NCI-H2107 (cell line): ENCODE data around the gene FAM229A.
"Not testable (repeated sequence)": the region's sequence is repeated elsewhere in the genome, so short reads cannot be mapped to it uniquely, and the experiment has no call there.

Source experiments
- DNase-seq: peaks from one replicate; lab custom pipeline; 2025; lab: John Stamatoyannopoulos, UW

FAM229A gene, protein sequence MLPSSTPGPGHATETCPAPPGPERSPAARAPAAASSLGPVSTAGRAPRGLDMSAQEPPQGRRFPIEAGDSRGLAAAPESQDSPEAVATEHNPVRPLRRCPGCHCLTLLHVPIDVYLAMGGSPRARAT

DNA sequence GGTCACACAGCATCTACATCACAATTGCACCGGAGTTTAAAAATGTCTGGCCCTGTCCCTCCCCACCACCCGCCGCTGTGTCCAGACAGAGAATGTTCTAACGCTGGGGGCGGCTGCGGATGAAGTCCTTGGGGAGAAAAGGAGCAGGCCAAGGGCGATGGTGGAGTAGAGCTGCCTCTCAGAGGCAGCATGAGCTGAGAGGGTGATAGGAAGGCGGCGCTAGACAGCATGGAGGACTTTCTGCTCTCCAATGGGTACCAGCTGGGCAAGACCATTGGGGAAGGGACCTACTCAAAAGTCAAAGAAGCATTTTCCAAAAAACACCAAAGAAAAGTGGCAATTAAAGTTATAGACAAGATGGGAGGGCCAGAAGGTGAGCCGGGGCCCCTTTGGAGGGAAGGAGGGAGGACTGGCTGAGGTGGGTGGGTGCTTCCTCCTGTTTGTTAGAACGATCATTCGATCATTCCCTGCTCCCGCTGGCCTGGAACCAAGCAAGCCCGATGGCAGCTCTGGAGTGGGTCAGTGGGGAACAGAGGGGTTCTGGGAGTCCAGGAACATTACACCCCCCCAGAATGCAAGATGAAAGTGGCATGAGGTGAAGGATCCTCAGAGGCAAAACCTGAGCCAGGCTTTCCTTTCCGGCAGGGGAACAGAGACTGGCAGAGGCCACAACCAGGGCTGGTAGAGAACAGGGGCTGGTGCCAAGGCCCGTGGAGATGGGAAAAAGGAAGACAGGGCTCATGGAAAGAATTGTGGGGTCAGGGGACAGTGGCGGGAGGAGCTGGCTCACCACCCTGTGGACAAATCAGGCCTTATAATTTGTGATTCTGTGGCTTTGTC lies at the start of gene FAM229A, which contains the start of gene TSSK3:
TSS of gene FAM229A (minus strand) at position 12 of the 840 bp plus-strand sequence. CDS start 394 bp downstream, outside the sequence.
TSS of gene TSSK3 (plus strand) at position 66 of the 840 bp plus-strand sequence. CDS start at position 229, 163 bp downstream.
- no peak for DNase-seq

DNA sequence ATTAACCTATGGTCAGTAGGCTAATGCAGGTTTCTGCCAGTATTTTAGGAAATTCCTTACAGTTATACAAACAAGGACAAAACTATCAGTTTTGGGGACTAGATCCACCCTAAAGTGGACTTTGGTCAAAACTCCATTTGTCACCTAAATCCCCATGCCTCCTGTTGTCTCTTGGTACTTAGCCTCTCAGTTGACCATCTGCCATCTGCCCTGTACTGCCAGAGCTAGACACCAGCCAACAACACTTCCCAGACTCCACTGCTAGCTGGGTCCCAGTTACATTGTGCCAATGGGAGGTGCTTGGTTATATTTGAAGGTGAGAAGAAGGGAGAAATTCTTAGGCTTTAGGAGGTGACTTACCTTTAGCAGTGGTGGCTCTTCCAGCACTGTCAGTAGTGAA lies 49.0 kb upstream of the FAM229A start:
- no peak for DNase-seq

DNA sequence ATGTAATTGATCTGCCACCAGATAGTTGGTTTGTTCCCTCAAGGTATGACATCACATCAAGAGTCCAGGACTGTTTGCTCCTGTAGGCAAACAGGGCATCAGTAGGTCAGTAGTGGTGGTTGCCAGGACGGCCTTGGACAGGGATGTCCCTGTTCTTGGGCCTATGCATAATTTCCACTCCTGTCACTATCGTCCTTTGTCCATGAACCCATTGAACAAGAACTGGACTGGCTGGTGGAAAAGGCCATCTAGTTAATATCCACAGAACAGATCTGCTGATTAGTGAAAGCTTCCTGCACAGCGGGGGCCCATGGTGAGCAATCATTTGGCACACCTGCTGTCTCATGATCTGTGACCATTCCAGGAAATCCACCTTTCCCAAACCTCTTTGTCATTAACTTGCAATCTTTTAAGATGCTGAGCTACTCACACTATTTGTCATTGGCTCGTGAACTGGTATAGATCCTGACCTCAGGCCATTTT lies 44.4 kb upstream of the FAM229A start:
- no peak for DNase-seq

DNA sequence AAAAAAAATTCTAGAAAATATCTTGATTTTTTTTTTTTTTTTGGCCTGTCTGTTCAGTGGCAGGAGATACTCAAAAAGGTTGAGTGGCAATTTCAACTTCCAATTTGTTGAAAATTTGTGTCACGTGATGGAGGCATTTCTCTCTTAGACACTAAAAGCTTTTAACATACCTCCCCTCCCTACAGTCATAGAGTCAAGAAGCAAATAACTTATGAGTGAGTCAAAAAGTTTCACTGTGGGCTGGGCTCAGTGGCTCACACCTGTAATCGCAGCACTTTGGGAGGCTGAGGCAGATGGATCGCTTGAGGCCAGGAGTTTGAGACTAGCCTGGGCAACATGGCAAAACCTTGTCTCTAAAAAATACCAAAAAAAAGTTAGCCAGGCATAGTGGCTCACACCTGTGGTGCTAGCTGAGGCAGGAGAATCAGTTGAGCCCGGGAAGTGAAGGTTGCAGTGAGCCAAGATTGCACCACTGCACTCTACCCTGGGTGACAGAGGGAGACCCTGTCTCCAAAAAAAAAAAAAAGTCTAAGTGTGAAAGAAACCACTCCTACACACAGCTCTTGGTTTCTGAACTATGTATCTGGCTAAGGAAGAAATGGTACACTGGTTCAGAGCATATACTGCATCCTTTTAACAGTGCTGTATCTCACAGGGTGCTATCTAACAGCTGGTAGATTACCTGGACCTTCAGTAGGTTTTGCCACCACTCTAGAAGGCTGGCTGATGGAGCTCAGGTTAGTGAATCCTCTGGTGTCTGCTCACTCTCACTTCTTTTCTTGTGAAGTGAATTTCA lies 43.6 kb upstream of the FAM229A start:
- DNase-seq = no peak

DNA sequence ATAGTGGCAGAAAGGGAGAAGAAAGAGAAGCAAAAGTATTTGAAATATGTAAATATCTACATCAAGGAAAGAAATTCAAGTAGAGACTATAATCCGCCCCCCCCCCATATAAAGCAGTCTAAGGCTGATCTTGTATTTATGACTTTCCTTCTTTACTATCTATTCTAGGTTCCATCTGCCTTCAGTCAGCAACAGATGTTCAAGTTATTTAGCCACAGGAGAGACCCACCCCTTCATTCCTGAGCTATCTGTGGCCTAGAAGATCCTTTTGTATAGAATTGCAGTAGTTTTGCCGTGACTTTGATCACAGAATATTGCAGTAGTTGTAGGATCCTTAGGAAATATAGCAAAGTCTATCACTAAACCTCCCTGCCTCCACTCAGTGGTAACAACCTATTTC lies 42.7 kb upstream of the FAM229A start:
- no peak for DNase-seq

DNA sequence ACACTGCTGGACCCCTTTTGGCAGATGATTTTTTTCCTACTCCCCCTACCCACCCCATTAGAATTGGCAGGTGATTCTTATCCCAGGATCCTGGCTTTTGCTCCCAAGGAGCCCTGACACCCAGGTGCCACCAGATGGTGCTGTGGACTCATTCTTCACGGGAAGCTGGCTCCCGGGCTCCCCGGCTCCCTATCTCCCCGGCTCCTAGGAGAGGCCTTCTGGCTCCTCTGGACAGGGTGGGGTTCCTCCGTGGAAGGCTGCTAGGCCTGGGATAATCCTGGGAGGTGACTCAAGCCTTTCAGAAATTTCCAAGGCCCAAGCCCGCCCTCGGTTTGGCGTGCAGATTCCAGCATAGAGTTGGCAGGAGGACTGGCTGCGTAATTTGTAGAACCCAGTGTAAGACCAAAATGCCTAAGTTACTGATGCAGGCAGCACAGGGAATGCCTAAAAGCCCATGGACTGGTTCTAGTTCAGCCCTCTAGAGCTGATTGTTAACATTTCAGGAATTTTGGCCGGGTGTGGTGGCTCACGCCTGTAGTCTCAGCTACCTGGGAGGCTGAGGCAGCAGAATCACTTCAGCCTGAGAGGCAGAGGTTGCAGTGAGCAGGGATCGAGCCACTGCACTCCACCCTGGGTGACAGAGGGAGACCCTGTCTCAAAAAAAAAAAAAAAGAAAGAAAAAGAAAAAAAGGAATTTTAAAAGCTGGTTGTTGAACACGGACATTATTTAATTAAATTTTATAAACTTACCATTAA lies 38.8 kb upstream of the FAM229A start:
- DNase-seq = peak; percentile 82

DNA sequence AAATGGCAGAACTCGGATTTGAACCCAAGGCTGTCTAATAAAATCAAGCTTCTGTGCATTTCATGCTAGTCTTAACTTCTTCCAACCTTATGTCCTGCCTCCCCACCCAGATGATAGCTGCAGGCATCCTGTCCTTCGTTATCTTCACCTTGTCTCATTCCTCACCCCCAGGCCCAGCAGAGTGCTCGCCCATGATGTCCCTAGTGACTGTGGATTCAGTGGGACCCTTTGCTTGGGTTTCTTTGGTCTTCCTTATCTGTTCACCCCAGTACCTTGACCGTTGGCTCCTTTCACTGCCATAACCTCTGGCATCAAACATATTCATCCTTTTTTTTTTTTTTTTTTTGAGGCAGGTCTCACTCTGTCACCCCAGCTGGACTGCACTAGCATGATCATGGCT lies 37.6 kb upstream of the FAM229A start:
- no peak for DNase-seq

DNA sequence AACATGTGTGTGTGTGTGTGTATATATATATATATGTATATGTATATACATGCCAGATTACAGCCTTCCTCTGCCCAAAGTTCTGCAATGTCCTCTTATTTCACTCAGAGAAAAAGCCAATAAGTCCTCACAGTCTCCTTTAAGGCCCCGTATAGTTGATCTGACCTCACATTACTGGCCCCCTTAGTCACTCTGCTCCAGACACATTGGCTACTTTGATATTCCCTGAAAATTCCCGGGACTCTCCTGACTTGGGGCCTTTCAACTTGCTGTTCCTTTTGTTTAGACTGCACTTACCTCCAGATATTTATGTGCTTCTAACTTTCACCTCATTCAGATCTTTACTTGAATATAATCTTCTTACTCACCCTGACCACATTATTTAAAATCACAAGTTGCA lies 36.1 kb upstream of the FAM229A start:
- DNase-seq = no peak

DNA sequence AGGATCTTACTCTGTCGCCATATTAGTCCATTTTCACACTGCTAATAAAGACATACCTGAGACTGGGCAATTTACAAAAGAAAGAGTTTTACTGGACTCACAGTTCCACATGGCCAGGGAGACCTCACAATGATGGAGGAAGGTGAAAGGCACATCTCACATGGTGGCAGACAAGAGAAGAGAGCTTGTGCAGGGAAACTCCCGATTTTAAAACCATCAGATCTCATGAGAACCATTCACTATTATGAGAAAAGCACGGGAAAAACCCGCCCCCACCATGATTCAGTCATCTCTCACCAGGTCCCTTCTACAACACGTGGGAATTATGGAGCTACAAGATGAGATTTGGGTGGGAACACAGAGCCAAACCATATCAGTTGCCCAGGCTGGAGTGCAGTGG lies 34.2 kb upstream of the FAM229A start:
- DNase-seq = not testable (repeated sequence)

DNA sequence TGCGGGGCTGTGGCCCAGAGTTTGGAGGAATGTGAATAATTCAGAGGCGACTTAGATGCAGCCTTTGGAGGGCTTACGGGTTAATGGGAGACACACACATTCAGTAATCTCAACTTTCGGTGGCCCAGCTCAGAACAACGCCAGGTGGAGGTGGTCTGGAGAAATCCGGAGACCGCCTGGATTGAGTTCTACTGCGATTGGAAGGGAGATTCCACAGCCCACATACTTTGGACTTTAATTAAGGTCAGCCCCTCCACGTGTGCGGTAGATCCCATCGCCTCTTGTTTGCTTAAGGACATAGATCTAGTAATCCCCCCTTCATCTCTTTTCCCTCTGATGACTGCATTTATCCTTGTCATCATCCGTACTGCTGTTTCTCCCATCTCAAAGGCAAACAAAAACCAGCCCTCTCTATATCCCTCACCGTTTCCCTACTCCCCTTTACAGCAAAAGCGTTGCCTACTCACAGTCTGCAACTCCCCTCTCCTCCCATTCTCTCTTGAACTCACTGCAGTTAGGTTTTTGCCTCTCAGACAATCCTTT lies 32.7 kb upstream of the FAM229A start:
- no peak for DNase-seq

DNA sequence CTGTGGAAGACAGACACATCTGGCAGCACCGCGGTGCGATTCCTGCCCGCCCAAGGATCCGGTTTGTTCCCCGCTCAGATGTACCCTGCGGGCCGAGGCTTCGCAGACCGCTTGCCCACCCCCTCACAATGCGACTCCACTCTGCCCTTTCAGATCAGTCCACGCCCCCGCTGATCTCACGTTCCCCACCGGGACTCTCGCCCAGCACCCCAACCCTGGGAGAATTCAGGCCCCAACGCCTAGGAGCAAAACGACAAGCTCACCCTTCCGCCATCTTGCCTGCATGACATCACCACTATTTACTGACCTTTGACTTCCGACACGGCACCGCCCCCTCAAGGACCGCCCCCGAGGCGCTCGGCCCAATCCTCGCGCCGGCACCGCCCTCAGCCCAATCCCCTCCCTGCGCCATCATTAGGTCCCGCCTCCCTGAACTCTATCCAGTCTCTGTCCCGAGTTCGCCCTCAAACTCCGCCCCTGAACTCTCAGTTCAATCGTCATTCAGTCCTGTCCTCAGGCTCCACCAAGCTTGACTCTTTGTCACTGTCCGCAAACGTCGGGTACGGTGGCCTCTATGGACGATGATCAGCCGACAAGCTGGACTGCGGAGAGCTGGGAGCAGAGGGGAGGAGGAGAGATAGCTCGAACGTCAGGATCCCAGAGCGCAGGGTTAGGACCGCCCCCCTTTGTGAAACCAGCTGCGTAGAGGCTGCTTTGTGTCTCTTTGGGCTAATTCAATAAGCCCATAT lies 32.0 kb upstream of the FAM229A start, which contains the start of gene BSDC1:
TSS of gene BSDC1 (minus strand) at position 301 of the 749 bp plus-strand sequence. CDS start at position 274, 27 bp downstream.
- peak; percentile 99 for DNase-seq

DNA sequence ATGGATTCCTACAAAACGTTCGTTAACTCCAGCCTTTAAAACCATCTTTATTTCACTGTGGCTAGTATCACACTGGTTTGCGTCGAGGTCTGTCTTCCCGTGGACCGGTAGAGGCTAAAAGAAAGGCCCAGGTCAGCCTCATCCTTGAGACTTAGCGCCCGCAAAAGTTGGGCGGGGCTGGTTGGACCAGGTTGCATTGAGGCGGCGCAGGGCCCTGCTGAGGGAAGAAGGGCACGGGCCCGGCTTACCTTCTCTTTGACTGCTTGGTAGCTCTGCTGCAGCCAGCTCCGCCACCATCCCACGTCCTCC lies 31.5 kb upstream of the FAM229A start:
- no peak for DNase-seq

DNA sequence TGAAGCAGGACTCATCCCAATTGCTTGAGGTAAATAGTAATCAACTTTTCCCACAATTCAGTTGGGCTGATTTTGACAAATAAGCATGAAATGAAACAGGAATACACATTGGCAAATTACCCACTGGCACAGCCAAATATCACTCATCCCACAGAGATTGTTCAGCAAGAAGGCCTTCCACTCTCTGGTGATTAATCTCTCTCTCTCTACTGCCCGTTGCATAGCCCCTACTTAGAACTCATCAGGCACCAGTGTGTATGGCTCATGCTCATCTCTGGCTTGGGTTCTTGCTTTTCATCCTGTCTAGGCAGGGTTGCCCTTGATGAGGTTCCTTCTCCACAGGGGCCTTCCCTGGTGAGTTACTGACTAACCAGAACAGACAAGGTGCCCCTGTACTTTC lies 30.9 kb upstream of the FAM229A start:
- DNase-seq = no peak

DNA sequence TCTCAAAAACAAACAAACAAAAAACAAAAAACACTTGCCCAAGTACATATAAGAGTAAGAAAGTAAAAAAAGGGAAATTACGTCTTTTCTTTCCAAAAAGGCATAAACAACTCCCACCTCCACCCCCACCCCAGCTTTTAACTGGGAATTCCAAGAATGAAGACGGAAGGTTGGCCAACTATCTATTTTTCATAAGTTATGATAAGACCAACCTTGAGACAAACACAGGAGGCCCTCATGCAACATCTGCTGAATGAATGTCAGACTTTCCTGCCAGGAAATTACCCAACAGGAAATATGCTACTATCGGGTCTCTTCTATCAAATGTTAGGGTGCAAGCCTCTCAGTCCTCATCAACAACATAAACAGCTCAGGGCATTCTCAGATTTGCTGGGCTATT lies 30.0 kb upstream of the FAM229A start:
- DNase-seq = no peak

DNA sequence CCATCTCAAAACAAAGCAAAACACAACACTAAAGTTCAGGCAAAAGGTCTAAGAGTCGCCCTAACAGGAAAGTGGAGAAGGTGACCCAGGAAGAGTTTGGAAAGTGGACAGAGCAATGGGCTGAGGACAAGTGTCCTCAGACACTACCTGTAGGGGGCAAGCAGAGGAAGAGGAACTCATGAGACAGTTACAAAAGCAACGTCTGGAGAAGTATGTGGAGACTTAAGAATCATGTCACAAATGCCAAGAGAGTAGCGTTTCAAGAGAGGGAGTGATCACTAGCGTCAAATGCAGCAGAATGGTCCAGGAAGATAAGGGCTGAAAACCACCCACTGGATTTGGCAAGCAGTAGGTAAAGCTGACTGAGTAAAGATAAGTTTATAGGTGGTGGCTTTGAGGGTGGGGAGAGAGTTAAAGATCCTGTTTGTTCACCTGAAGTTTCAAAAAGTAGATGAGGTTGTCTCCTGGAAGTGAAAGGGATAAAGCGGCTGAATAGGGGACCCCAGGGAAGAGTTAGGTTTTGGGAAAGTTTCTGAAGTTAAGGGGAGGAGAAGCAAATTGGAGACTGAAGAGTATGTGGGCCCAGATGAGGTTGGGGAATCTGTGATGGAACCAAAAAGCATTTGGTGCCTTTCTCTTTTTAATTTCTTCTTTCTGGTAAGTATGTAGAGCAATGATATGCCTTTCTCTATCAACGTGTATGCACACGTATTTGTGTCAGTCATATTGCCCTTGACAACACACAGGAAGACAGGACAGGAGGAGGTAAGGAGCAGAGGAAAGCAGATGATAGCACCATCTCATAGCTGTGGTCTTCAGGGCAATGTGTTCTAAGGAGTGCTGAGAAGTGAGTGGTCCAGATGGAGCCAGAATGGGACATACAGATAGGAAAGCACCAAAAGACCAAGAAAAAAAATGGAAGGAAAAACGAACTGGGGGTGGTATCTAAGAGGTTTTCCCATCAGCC lies 28.9 kb upstream of the FAM229A start:
- DNase-seq = no peak

DNA sequence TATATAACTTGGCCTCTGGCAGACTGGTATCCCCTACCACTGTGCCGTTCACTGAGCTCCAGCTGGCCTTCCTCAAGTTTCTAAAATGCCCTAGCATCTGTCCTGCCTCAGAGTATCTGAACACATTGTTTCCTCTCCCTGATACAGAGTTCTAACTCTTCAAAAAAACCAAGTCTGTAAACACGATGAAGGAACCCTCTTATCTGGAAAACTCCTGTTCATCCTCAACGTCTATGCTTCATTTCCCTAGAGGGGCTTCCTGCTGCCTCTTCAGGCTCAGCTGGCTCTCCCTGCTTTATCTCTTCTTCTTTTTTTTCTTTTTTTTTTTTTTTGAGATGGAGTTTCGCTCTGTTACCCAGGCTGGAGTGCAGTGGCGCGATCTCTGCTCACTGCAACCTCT lies 26.4 kb upstream of the FAM229A start:
- no peak for DNase-seq

DNA sequence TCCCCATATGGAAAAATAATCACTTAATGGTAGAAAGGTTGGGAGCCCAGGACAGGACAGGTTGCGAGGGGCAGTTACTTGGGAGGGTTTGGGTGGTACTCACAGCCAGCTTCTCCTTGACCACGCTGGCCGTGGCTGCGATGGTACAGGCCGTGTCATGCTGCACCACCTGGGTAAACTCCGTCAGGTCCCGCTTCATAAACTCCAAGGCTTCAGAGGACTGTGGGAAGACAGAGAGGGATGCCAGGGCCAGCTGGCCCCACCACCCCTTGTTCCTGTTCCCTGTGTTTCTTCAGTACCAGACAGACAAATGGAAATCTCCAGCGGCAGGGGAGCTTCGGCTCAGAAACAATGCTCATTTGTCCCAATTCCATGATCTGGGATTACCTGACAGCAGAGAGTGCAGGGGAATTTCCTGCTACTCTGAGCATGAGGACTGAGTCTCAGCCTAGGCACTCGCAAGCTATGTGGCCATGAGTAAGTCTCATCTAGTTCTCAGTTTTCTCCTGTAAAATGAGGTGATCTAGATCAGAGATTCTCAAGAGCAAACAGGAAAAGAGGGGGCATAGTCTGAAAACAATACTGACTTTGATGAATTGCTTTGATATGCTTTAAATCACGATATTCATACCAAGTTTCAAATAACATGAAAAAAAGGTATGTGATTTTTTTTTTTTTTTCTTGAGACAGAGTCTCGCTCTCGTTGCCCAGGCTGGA lies 24.5 kb upstream of the FAM229A start:
- no peak for DNase-seq

DNA sequence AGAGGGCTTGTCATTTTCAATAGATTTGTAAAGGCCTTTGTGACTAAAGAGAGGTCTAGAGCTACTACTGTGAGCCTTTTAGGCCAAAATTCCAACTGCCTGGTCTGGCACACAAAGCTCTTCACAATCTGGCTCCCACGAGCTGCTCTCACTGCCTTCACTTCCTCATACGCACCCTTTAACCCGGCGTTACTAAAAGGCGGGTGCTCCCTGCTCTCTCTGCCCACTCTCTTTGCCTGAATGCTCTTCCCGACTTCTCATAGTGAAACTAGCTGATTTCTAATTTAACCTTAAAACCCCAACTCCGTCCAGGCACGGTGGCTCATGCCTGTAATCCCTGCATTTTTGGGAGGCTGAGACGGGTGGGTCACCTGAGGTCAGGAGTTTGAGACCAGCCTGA lies 17.8 kb upstream of the FAM229A start:
- no peak for DNase-seq
